Adrenal gland (tissue), 12 donors: Measurements from ENCODE around the gene OPRL1. TPM values are rescaled to one million over a fixed set of nuclear protein-coding genes. Genes with fewer than 3 reads are reported as not detected.

Source experiments
- DNase-seq, 7 donors: peaks; one replicate each; pipeline ENCODE4 v3.0.0-alpha.2; 2019 to 2020
- H3K27ac ChIP-seq, 5 donors: fragments of 200-600 bp; sonication (generic) in 4 of 5; 1 replicate in 3 of 5; 2 replicates in 2 of 5; pipeline versions ENCODE4 v1.5.1 to v1.8.0; 2016 to 2020; ENCODE audit warnings: mild to moderate bottlenecking in 1 of 5
- H3K27me3 ChIP-seq: fragments of 200-600 bp; 2 replicates; pipeline ENCODE4 v1.8.0; 2021
- H3K36me3 ChIP-seq, 2 donors: fragments of 200-600 bp; replicated peaks in 1 of 2; 1 replicate in 1 of 2; 2 replicates in 1 of 2; pipeline versions ENCODE4 v1.5.1 to v1.8.0; 2018 to 2022
- H3K4me1 ChIP-seq, 2 donors: fragments of 200-600 bp; replicated peaks in 1 of 2; 1 replicate in 1 of 2; 2 replicates in 1 of 2; pipeline versions ENCODE4 v1.5.1 to v1.8.0; 2018 to 2021
- H3K4me3 ChIP-seq, 4 donors: fragments of 200-600 bp; sonication (generic) in 3 of 4; one replicate each; pipeline ENCODE4 v1.5.1; 2016 to 2018
- H3K9me3 ChIP-seq, 3 donors: fragments of 200-600 bp; sonication (generic) in 1 of 3; replicated peaks in 1 of 3; 1 replicate in 2 of 3; 2 replicates in 1 of 3; pipeline versions ENCODE4 v1.5.1 to v1.8.0; 2016 to 2021
- POLR2A ChIP-seq, 2 donors: fragments of 450-650 bp; IDR thresholded peaks; one replicate each; pipeline ENCODE4 v1.6.1; 2017; ENCODE audit warnings: antibody characterized with exemption in 2 of 2, mild to moderate bottlenecking in 2 of 2, moderate library complexity in 1 of 2
- WGBS, 4 donors: extraction: QIAGEN DNeasy Blood & Tissue Kit in 2 of 4; methylation state at CpG; one replicate each; pipeline versions ENCODE4 v1.1.5 to v1.1.7; 2013 to 2017; 5-methylcytosine and 5-hydroxymethylcytosine counted together
- intact Hi-C, 2 donors: fragments of 100-400 bp; cut with DNase I; formaldehyde crosslinking; loops; one replicate each; pipeline versions ENCODE4 v1.14.1 to v1.15.0; 2022 to 2023
- polyA plus RNA-seq, 3 donors: library from polyadenylated mRNA; stranded (reverse); fragments of 200-250 nt in 2 of 3; fragments of 350-450 nt in 1 of 3; fragmentation: Illumina TruSeq in 1 of 3; extraction: RNeasy Lipid Tissue Mini Kit (QIAGEN cat#74804) in 1 of 3; gene quantifications; one replicate each; pipeline ENCODE4 v1.2.3, GENCODE V29; 2013 to 2014
- total RNA-seq, 9 donors: library from RNA; depleted of rRNA in 4 of 9; stranded (reverse); fragments of >200 nt in 4 of 9; fragments of 120-200 nt in 1 of 9; fragmentation: NEBNext Ultra II Directional in 1 of 9; extraction: Animal tissue kit (Norgen Biotek cat#: 25700) in 1 of 9; gene quantifications; one replicate each; pipeline versions ENCODE4 v1.1.0 to v1.2.4, GENCODE V29; 2013 to 2023
- TF ChIP-seq, protein P1 (sequence below), 6 experiments: fragments of 450-650 bp in 4 of 6; fragments of 200-600 bp in 2 of 6; sonication (generic) in 1 of 6; IDR thresholded peaks; 1 replicate in 5 of 6; 2 replicates in 1 of 6; pipeline versions ENCODE4 v1.5.1 to v1.8.0; 2016 to 2021; ENCODE audit warnings: antibody characterized with exemption in 6 of 6, mild to moderate bottlenecking in 2 of 6, moderate library complexity in 1 of 6
- donor health status: healthy with polysubstance abuse.
- donor health status: Bipolar disorder and iron deficiency.
- donor health status: DM: yes; HTN: yes; CAD: no.
- donor health status: DM: no; HTN: no; CAD: no.
- donor health status: DM: no; HTN: no; CAD: no.
- donor health status: DM: yes; HTN: yes; CAD: no.

OPRL1 gene
- total and polyA plus RNA-seq, 12 donors, result 0.24 to 5.7 (median 2.2) TPM

DNA sequence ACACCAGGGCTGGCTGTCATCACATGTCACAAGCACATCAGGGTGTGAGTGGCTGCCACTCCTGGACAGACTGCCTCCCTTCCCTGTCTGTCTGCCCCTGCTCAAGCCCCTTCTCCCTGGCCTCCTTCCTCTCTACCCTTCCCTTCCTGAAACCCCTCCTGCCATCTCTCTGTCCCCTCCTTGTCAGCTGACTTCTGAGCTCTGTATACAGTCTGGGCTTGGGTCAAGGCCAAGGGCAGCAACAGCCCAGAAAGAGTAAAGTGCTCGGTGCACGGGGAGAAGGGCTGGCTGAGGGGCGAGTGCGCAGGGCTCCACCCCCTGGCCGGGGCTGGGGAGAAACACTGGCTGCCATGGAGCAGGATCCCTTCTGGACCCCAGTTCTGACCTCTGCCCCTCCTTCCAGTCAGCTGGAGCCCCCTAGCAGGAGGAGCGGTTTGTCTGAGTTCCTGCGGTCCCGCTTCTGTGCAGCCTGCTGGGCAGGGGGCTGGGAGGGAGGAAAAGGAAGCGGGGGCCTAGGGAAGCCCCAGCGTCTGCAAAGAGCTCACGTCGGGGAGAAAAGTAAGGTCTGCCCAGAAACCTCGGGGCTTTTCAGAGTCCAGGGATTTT lies 2.3 kb downstream of the OPRL1 start:
- WGBS, 4 donors, result 36 to 45% (median 41%) methylated on average over 6 to 13 of the region's 13 CpGs
- Histone ChIP-seq H3K36me3 (no peaks in the 10 kb centered on the region), H3K27ac (no peak overlapping the region), H3K4me1 (peaks cover 13 to 29% of the 10 kb centered on the region in 2 donors), H3K4me3 (no peak overlapping the region), H3K9me3 (no peaks in the 10 kb centered on the region), H3K27me3 (no peaks in the 10 kb centered on the region)
- DNase-seq, result no peak
- intact Hi-C loops, result no loop called here
- no peak for TF ChIP-seq POLR2A (IDR thresholded peaks at IDR 0.05)
- TF ChIP-seq, protein P1, sequence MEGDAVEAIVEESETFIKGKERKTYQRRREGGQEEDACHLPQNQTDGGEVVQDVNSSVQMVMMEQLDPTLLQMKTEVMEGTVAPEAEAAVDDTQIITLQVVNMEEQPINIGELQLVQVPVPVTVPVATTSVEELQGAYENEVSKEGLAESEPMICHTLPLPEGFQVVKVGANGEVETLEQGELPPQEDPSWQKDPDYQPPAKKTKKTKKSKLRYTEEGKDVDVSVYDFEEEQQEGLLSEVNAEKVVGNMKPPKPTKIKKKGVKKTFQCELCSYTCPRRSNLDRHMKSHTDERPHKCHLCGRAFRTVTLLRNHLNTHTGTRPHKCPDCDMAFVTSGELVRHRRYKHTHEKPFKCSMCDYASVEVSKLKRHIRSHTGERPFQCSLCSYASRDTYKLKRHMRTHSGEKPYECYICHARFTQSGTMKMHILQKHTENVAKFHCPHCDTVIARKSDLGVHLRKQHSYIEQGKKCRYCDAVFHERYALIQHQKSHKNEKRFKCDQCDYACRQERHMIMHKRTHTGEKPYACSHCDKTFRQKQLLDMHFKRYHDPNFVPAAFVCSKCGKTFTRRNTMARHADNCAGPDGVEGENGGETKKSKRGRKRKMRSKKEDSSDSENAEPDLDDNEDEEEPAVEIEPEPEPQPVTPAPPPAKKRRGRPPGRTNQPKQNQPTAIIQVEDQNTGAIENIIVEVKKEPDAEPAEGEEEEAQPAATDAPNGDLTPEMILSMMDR (IDR thresholded peaks at IDR 0.05), result no peak

DNA sequence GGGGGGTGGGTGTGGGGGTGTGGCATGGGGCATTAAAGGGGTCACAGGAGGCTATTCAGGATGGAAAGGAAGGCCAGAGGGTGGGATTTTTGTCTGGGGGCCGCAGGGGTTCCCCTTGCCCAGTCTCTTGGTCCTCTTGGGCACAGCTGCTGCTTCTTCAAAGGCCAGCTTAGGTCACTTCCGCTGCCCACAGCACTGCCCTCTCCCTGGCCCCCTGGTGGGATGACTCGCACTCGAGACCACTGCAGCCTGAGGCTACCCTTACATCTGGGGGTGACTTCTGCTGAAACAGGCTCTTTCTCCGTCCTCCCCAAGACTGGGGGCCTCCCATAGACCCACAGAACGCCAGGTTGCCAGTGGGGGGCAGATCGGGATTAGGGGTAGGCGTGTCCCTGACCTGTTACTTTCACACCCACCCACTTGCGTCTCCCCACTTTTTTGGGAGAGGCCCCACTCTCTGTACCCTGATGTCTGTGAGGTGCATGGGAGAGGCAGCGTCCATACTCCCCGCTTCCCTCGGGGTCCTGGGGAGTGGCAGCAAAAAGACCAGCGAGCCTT lies 3.0 kb downstream of the OPRL1 start:
- Histone ChIP-seq H3K36me3 (no peaks in the 10 kb centered on the region), H3K9me3 (no peaks in the 10 kb centered on the region), H3K4me3 (peak overlapping the region in 1 of 4 donors; percentile 58), H3K4me1 (peaks cover 13 to 29% of the 10 kb centered on the region in 2 donors), H3K27ac (no peak overlapping the region), H3K27me3 (no peaks in the 10 kb centered on the region)
- 25 to 43% (median 32%) methylated on average over 7 to 13 of the region's 13 CpGs for WGBS, 4 donors
- DNase-seq, result no peak
- TF ChIP-seq, protein P1 (IDR thresholded peaks at IDR 0.05), result no peak
- no peak for TF ChIP-seq POLR2A (IDR thresholded peaks at IDR 0.05)
- intact Hi-C loops, result no loop called here

GRCh38 chr20:64083378-64083803 lies 3.5 kb downstream of the OPRL1 start:
- Histone ChIP-seq H3K9me3 (no peaks in the 10 kb centered on the region), H3K4me1 (peaks cover 13 to 28% of the 10 kb centered on the region in 2 donors), H3K27me3 (no peaks in the 10 kb centered on the region), H3K4me3 (peak overlapping the region in 2 of 4 donors; percentile 28 to 58), H3K36me3 (no peaks in the 10 kb centered on the region), H3K27ac (no peak overlapping the region)
- 0 to 1% (median 1%) methylated on average over 18 to 47 of the region's 52 CpGs; no CpG with 5 or more reads in 1 of the 4 donors for WGBS, 4 donors
- DNase-seq, result peak in 6 of 7 donors; percentile 69 to 81 (median 70)
- TF ChIP-seq POLR2A (IDR thresholded peaks at IDR 0.05), result no peak
- TF ChIP-seq, protein P1 (IDR thresholded peaks at IDR 0.05), result peak; percentile 32 to 63 (median 52)
- intact Hi-C loops, result no loop called here

- no peaks in the 10 kb centered on the region for H3K27me3 ChIP-seq
Observed at GRCh38 chr20:64083804-64084684, 4.2 kb downstream of the OPRL1 start, which contains the start of gene LKAAEAR1. TSS of gene LKAAEAR1 (minus strand) at chr20:64084398. CDS start at chr20:64084219, 179 bp downstream.

More at GRCh38 chr20:64083804-64084684, 4.2 kb downstream of the OPRL1 start, which contains the start of gene LKAAEAR1:
- Histone ChIP-seq H3K4me3 (peak within 1 kb of the TSS in 2 of 4 donors; percentile 28 to 58), H3K36me3 (no peaks in the 10 kb centered on the region), H3K9me3 (no peaks in the 10 kb centered on the region), H3K4me1 (peaks cover 10 to 22% of the 10 kb centered on the region in 2 donors), H3K27ac (no peak within 1 kb of the TSS)
- TF ChIP-seq, protein P1 (IDR thresholded peaks at IDR 0.05), result no peak
- no peak for TF ChIP-seq POLR2A (IDR thresholded peaks at IDR 0.05)
- WGBS, 4 donors, result 3 to 11% (median 5%) methylated on average over 3 to 82 of the region's 86 CpGs
- no peak for DNase-seq
- intact Hi-C loops, result no loop called here
